ENCODE measurements around the gene EIPR1. TPM values are rescaled to one million over a fixed set of nuclear protein-coding genes. Genes with fewer than 3 reads are reported as not detected.

EIPR1 gene
- polyA plus RNA-seq, 1 experiment, result 49.2 TPM

- CTCF ChIA-PET, result no interaction called here
- POLR2A ChIA-PET, result no interaction called here
- Histone ChIP-seq H3K4me3 (ENCODE audit: low read depth, low read length) (no peak overlapping the region), H3K27me3 (ENCODE audit: control insufficient read depth, insufficient read depth, low read length) (no peaks in the 10 kb centered on the region), H3K36me3 (ENCODE audit: control insufficient read depth, insufficient read depth, low read length) (peaks cover 4% of the 10 kb centered on the region; the same call in 1 of the 2 replicates)
- TF ChIP-seq CTCF (IDR thresholded peaks at IDR 0.05; ENCODE audit: insufficient read depth, low read depth, low read length), result no peak
- DNase-seq (ENCODE audit: low read depth), result no peak
Measured at GRCh38 chr2:3322311-3322970, 55.2 kb downstream of the EIPR1 start.

GRCh38 chr2:3321825-3322224 lies 55.8 kb downstream of the EIPR1 start:
- TF ChIP-seq CTCF (IDR thresholded peaks at IDR 0.05; ENCODE audit: insufficient read depth, low read depth, low read length), result no peak
- DNase-seq (ENCODE audit: low read depth), result no peak
- POLR2A ChIA-PET, result no interaction called here
- H3K4me3 ChIP-seq (ENCODE audit: low read depth, low read length), result no peak overlapping the region
- no peaks in the 10 kb centered on the region for H3K27me3 ChIP-seq (ENCODE audit: control insufficient read depth, insufficient read depth, low read length)
- H3K36me3 ChIP-seq (ENCODE audit: control insufficient read depth, insufficient read depth, low read length), result peaks cover 4% of the 10 kb centered on the region; the same call in 1 of the 2 replicates
- CTCF ChIA-PET, result interaction anchor here (0.6 kb wide), 1 partner anchor 120 kb away, joined by 3 read pairs; no protein-coding TSS in a partner anchor

- peaks cover 4% of the 10 kb centered on the region; the same call in 1 of the 2 replicates for H3K36me3 ChIP-seq (ENCODE audit: control insufficient read depth, insufficient read depth, low read length)
- TF ChIP-seq CTCF (IDR thresholded peaks at IDR 0.05; ENCODE audit: insufficient read depth, low read depth, low read length), result no peak
- CTCF ChIA-PET, result interaction anchor here (0.6 kb wide), 1 partner anchor 121 kb away, joined by 3 read pairs; no protein-coding TSS in a partner anchor
- H3K4me3 ChIP-seq (ENCODE audit: low read depth, low read length), result no peak overlapping the region
- DNase-seq (ENCODE audit: low read depth), result no peak
- no peaks in the 10 kb centered on the region for H3K27me3 ChIP-seq (ENCODE audit: control insufficient read depth, insufficient read depth, low read length)
- POLR2A ChIA-PET, result no interaction called here
Measured at GRCh38 chr2:3320910-3321605, 56.6 kb downstream of the EIPR1 start.

GRCh38 chr2:3319745-3320566 lies 57.7 kb downstream of the EIPR1 start:
- peaks cover 4% of the 10 kb centered on the region; the same call in 1 of the 2 replicates for H3K36me3 ChIP-seq (ENCODE audit: control insufficient read depth, insufficient read depth, low read length)

More at GRCh38 chr2:3319745-3320566, 57.7 kb downstream of the EIPR1 start:
- TF ChIP-seq CTCF (IDR thresholded peaks at IDR 0.05; ENCODE audit: insufficient read depth, low read depth, low read length), result no peak
- ChIA-PET POLR2A (no interaction called here), CTCF (no interaction called here)
- DNase-seq (ENCODE audit: low read depth), result no peak
- H3K27me3 ChIP-seq (ENCODE audit: control insufficient read depth, insufficient read depth, low read length), result no peaks in the 10 kb centered on the region
- H3K4me3 ChIP-seq (ENCODE audit: low read depth, low read length), result no peak overlapping the region
